HG03469 (cell line): ENCODE data around the gene WIF1.

Experiments used
- ATAC-seq: cut with Tn5 transposase; IDR thresholded peaks from one replicate; pipeline ENCODE4 v1.9.1; 2021; ENCODE audit warnings: mild to moderate bottlenecking, moderate library complexity, moderate number of reproducible peaks; ENCODE audit not compliant: unreplicated experiment

WIF1 gene

GRCh38 chr12:65122703-65123102 lies 1.6 kb upstream of the WIF1 start:
- ATAC-seq, result no peak

GRCh38 chr12:65121956-65122469 lies 908 bp upstream of the WIF1 start:
- no peak for ATAC-seq

- ATAC-seq, result no peak
Measured at GRCh38 chr12:65119063-65119462, 2.0 kb downstream of the WIF1 start.

GRCh38 chr12:65113621-65114035 lies 7.5 kb downstream of the WIF1 start:
- ATAC-seq, result no peak

GRCh38 chr12:65106948-65107347 lies 14.2 kb downstream of the WIF1 start:
- no peak for ATAC-seq

GRCh38 chr12:65100140-65100539 lies 21.0 kb downstream of the WIF1 start:
- no peak for ATAC-seq

GRCh38 chr12:65099182-65099581 lies 21.9 kb downstream of the WIF1 start:
- no peak for ATAC-seq

- no peak for ATAC-seq
Measured at GRCh38 chr12:65098364-65098763, 22.7 kb downstream of the WIF1 start.

GRCh38 chr12:65094722-65095121 lies 26.4 kb downstream of the WIF1 start:
- ATAC-seq, result no peak

GRCh38 chr12:65093606-65094005 lies 27.5 kb downstream of the WIF1 start:
- ATAC-seq, result no peak

GRCh38 chr12:65090461-65090860 lies 30.6 kb downstream of the WIF1 start:
- ATAC-seq, result no peak

- no peak for ATAC-seq
Measured at GRCh38 chr12:65086236-65086635, 34.9 kb downstream of the WIF1 start.

- ATAC-seq, result no peak
Measured at GRCh38 chr12:65084579-65084978, 36.5 kb downstream of the WIF1 start.

GRCh38 chr12:65083581-65083980 lies 37.5 kb downstream of the WIF1 start:
- ATAC-seq, result no peak

- ATAC-seq, result no peak
Measured at GRCh38 chr12:65082406-65082805, 38.7 kb downstream of the WIF1 start.

- no peak for ATAC-seq
Measured at GRCh38 chr12:65081496-65081895, 39.6 kb downstream of the WIF1 start.

- ATAC-seq, result no peak
Measured at GRCh38 chr12:65074932-65075331, 46.2 kb downstream of the WIF1 start.

GRCh38 chr12:65069336-65069735 lies 51.8 kb downstream of the WIF1 start:
- ATAC-seq, result no peak

GRCh38 chr12:65067383-65067782 lies 53.7 kb downstream of the WIF1 start:
- no peak for ATAC-seq

GRCh38 chr12:65055859-65056258 lies 65.2 kb downstream of the WIF1 start:
- no peak for ATAC-seq

- no peak for ATAC-seq
Measured at GRCh38 chr12:65051218-65051617, 69.9 kb downstream of the WIF1 start.

- no peak for ATAC-seq
Measured at GRCh38 chr12:65045269-65045668, 75.8 kb downstream of the WIF1 start.

GRCh38 chr12:65039301-65039700 lies 81.8 kb downstream of the WIF1 start:
- ATAC-seq, result no peak

- no peak for ATAC-seq
Measured at GRCh38 chr12:65025136-65025535, 96.0 kb downstream of the WIF1 start.
